Effector CD4-positive, alpha-beta T cell (primary cell): ENCODE results near the gene DHX16.
"Not testable (repeated sequence)": the region's sequence is repeated elsewhere in the genome, so short reads cannot be mapped to it uniquely, and the experiment has no call there.

Experiments
- DNase-seq: peaks from one replicate; pipeline ENCODE4 v3.0.0-alpha.2; 2020

Gene DHX16

GRCh38 chr6:30678964-30679726, 6.3 kb upstream of the DHX16 start:
- peak; percentile 92 for DNase-seq

- no peak for DNase-seq
Measured at GRCh38 chr6:30676660-30677285, 4.0 kb upstream of the DHX16 start.

GRCh38 chr6:30670760-30671527, 1.9 kb downstream of the DHX16 start:
- DNase-seq, result no peak

GRCh38 chr6:30666300-30666699, 6.5 kb downstream of the DHX16 start:
- DNase-seq, result not testable (repeated sequence)

GRCh38 chr6:30664994-30665767, 7.6 kb downstream of the DHX16 start:
- DNase-seq, result no peak

GRCh38 chr6:30657922-30658321, 14.9 kb downstream of the DHX16 start:
- DNase-seq, result not testable (repeated sequence)

- no peak for DNase-seq
Measured at GRCh38 chr6:30657454-30657853, 15.4 kb downstream of the DHX16 start.

- DNase-seq, result no peak
Measured at GRCh38 chr6:30656513-30656912, 16.3 kb downstream of the DHX16 start.

- no peak for DNase-seq
Measured at GRCh38 chr6:30655743-30656094, 17.1 kb downstream of the DHX16 start.

GRCh38 chr6:30654798-30655742, 17.7 kb downstream of the DHX16 start:
- no peak for DNase-seq

- DNase-seq, result no peak
Measured at GRCh38 chr6:30651143-30651542, 21.7 kb downstream of the DHX16 start.

GRCh38 chr6:30647242-30648116, 25.3 kb downstream of the DHX16 start:
- peak; percentile 57 for DNase-seq

GRCh38 chr6:30646450-30647241, 26.2 kb downstream of the DHX16 start, which contains the start of gene C6orf136:
TSS of gene C6orf136 (plus strand) at chr6:30647133. CDS start at chr6:30647232, 99 bp downstream.
- peak; percentile 91 for DNase-seq

GRCh38 chr6:30645989-30646388, 26.8 kb downstream of the DHX16 start:
- no peak for DNase-seq

- no peak for DNase-seq
Measured at GRCh38 chr6:30644769-30645168, 28.0 kb downstream of the DHX16 start.

GRCh38 chr6:30643656-30644055, 29.1 kb downstream of the DHX16 start:
- no peak for DNase-seq

- no peak for DNase-seq
Measured at GRCh38 chr6:30641048-30641447, 31.8 kb downstream of the DHX16 start.

GRCh38 chr6:30640481-30640880, 32.3 kb downstream of the DHX16 start:
- DNase-seq, result no peak

GRCh38 chr6:30635834-30636233, 37.0 kb downstream of the DHX16 start:
- DNase-seq, result no peak
